ENCODE results near the gene MYH8.

Gene MYH8

DNA sequence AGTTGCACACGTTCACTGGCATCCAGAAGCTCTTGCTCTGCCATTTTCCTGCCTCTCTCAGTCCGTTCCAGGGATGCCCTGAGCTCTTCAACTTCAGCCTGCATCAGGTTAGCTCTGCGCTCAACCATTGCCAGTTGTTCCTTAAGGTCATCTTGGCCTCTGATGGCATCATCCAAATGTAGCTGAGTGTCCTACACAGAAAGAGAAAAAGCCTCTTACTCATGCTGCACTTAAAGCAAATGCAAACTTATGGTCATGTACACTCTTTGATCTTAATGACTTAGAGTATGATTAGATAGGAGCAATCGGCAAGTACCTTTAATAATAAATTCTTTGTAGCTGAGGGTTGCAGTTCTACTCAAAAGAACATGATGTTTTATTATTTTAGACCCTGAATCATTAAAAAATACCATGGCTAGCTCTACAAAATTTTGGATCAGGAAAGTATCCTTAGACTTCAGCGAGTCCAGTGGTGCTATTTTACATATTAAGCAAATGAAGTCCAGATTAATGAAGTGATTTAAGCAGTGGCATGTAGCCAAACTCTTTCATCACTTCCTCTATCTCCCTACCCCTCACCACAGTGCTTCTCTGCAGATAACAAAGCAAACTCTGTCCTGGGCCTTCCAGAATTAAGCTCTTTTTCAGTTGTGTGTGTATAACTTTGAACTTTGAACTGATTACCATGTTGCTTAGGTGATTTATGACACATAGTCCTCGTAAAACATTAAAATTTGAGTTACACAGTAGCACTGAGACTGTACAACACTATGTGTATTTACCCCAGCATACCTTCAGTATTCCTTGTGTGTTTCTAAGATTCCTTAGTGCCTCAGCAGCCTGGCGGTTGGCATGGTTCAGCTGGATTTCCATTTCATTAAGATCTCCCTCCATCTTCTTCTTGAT is 25.5 kb upstream of the MYH8 start:
- CTCF ChIA-PET = interaction anchor here (1.1 to 1.4 kb wide), 2 partner anchors 78 to 97 kb away, joined by 3 read pairs; no protein-coding TSS in a partner anchor

DNA sequence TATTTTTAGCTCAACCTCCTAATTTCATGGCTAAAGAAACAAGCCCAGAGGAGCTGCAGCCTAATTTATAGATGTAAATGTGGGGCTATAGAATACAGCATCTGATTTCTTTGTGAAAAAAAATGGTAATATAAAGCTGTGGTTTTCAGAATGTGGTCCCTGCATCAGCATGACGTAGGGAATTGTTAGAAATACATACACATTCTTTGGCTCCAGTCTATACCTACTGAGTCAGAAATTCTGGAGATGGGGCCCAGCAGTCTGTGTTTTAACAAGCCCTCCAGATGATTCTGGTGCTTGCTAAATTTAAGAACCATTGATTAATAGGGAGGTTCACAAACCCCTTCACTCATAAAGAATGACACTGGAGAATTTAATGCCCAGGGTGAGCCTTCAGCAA is 18.1 kb upstream of the MYH8 start:
- no peak for DNase-seq (ENCODE audit: extremely low spot score)
- ChIA-PET POLR2A (no interaction called here), CTCF (no interaction called here)
- TF ChIP-seq, protein P1, sequence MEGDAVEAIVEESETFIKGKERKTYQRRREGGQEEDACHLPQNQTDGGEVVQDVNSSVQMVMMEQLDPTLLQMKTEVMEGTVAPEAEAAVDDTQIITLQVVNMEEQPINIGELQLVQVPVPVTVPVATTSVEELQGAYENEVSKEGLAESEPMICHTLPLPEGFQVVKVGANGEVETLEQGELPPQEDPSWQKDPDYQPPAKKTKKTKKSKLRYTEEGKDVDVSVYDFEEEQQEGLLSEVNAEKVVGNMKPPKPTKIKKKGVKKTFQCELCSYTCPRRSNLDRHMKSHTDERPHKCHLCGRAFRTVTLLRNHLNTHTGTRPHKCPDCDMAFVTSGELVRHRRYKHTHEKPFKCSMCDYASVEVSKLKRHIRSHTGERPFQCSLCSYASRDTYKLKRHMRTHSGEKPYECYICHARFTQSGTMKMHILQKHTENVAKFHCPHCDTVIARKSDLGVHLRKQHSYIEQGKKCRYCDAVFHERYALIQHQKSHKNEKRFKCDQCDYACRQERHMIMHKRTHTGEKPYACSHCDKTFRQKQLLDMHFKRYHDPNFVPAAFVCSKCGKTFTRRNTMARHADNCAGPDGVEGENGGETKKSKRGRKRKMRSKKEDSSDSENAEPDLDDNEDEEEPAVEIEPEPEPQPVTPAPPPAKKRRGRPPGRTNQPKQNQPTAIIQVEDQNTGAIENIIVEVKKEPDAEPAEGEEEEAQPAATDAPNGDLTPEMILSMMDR (IDR thresholded peaks at IDR 0.05; ENCODE audit: control extremely low read depth, extremely low read depth, low read depth, missing control alignments) = no peak

More for the DNA sequence above, 25.5 kb upstream of the MYH8 start:
- POLR2A ChIA-PET = no interaction called here
- TF ChIP-seq, protein P1 (IDR thresholded peaks at IDR 0.05; ENCODE audit: control extremely low read depth, extremely low read depth, low read depth, missing control alignments) = no peak
- DNase-seq (ENCODE audit: extremely low spot score) = no peak

DNA sequence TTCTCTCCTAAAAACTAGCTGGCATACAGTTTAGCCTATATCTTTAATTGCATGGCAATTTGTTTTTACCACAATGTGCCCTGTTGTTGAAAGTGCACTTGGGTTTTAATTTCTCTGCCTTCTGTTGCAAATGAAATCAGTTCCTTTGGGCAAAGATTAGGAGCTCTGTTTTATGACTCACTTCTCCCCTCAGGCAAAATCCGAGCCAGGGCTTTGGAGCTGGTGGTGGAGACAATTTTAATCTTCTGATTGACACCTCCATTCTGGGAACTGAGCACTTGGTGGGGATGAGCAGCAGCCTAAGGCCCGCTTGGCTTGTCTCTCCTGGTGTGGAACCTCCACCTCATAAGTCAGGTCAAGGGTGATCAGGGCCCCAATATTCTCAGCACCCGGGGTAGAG is 13.3 kb upstream of the MYH8 start:
- ChIA-PET CTCF (interaction anchor here (0.8 to 1.1 kb wide), 3 partner anchors 10 to 17 kb away, joined by 3 to 4 read pairs (median 3); partner anchors contain the start of gene MYH8), POLR2A (no interaction called here)
- no peak for DNase-seq (ENCODE audit: extremely low spot score)
- TF ChIP-seq, protein P1 (IDR thresholded peaks at IDR 0.05; ENCODE audit: control extremely low read depth, extremely low read depth, low read depth, missing control alignments) = no peak

DNA sequence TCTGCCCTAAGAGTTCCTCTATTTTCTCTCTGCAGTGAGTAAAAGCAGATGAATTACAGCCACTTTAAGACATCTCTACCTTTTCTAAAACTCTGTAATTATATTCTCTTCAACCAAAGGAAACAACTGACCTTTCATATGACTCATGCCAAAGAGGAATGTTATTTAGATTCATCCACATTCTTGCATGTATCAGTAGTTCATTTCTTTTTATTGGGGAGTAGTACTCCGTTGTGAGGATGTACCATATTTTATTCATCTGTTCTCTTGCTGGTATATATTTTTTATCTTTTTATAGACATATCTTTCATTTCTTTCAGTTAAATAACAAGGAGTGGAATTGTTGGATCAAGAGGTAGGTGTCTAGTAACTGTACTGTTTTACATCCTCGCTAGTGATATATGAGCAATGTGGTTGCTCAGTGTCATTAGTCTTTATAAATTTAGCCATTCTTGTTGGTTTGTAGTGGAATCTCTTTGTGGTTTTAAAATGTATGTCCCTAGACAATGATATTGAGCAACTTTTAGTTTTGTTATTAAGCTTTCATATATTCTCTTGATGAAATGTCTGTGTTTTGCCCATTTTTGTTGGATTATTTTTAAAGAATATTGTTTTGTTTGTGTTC is 7.8 kb upstream of the MYH8 start:
- TF ChIP-seq, protein P1 (IDR thresholded peaks at IDR 0.05; ENCODE audit: control extremely low read depth, extremely low read depth, low read depth, missing control alignments) = no peak
- no peak for DNase-seq (ENCODE audit: extremely low spot score)
- CTCF ChIA-PET = no interaction called here
- POLR2A ChIA-PET = no interaction called here

DNA sequence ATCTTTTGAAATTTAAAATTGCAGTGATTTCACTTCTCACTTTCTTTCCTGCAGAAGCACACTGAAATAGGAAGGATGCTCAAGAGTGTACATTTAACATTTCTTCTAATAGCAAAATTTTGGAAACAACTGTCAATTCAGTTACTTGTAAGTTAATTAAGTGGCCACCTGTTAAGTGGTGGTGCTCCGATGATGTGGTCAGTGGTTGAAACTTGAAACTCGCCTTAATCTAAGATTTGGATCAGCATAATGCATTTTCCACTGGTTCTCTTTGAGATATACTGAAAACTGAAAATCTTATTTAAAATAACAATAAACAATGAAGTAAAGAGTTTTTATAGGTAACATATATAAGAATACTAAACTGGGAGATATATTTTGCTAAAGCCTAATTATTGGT is 7.0 kb upstream of the MYH8 start:
- no peak for DNase-seq (ENCODE audit: extremely low spot score)
- ChIA-PET CTCF (no interaction called here), POLR2A (no interaction called here)
- TF ChIP-seq, protein P1 (IDR thresholded peaks at IDR 0.05; ENCODE audit: control extremely low read depth, extremely low read depth, low read depth, missing control alignments) = no peak

DNA sequence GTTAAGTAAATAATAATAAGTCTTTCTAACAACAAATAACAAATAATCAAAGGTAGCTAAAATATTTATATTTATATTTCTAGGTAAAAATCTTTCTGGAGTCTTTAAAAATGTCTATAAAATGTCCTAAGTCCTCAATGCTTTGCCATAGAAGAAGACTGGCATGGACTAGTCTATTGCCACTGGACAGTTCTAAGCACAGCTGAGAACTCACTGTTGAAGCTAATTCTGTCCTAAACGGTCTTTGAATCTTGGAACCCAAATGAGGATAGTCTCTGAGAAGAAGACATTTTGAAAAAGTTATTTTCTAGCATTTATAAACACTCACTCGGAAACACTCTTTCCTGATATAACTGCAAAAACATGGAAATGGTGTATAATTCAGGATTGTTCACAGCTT is 539 bp downstream of the MYH8 start:
- CTCF ChIA-PET = interaction anchor here (1.3 kb wide), 1 partner anchor 14 kb away, joined by 3 read pairs; no protein-coding TSS in a partner anchor
- POLR2A ChIA-PET = no interaction called here
- no peak for DNase-seq (ENCODE audit: extremely low spot score)
- TF ChIP-seq, protein P1 (IDR thresholded peaks at IDR 0.05; ENCODE audit: control extremely low read depth, extremely low read depth, low read depth, missing control alignments) = no peak
